Measurements from ENCODE around the gene ROR1. TPM values are rescaled to one million over a fixed set of nuclear protein-coding genes. Genes with fewer than 3 reads are reported as not detected.

Gene ROR1
- total RNA-seq, 4 donors from 2014 or later = 0.73 to 2.6 (median 1.4) TPM

DNA sequence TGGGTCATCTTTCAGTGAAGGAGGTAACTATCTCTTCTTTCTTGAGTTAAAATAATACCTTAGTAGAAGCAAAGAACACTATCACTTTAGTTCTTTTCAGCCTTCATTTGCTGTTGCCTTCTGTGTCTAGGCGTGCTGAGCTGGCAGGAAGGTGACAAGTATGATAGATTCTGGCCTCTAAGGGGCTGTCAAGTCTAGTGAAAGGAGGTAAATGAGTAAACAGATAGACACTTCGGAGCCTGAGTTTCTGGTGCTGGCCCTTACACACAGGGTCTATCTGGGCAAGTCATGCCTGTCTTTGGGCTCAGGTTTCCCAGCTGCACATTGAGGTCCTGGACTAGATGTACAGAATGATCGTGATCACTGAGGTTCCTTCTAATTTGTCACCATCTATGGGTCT lies 89.3 kb downstream of the ROR1 start:
- no peak for DNase-seq
- H3K27ac ChIP-seq = no peak overlapping the region
- H3K9me3 ChIP-seq = no peaks in the 10 kb centered on the region
- no peak overlapping the region for H3K4me3 ChIP-seq (replicated peaks in 1 of 3)
- H3K36me3 ChIP-seq = no peaks in the 10 kb centered on the region
- no peaks in the 10 kb centered on the region for H3K4me1 ChIP-seq
- H3K27me3 ChIP-seq = no peaks in the 10 kb centered on the region
- TF ChIP-seq POLR2A (IDR thresholded peaks at IDR 0.05) (no peak), CTCF (IDR thresholded peaks at IDR 0.05) (no peak)
- intact Hi-C loops (cut with DNase I) = no loop called here
- 89 to 92% methylated on average over 3 of the region's 3 CpGs for WGBS, 2 donors

DNA sequence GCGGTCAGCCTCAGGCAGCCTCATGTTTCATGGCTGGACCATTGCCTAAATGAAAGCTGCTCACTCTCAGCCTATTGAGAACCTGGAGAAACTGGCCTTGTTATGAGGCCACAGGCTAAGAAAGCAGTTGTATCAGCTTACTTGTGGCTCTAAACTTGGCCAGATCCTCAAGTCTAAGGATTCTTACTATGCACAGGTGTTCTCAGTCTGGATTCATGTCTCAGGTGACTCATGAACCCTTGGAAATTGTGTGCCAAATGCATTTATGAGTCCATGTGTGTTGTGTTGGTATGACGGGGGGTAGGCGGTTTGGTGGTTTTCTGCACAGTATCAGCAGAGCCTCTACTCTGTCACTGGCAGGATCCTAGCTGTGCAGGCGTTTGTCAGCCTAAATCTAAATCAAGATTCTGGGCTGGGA lies 90.4 kb downstream of the ROR1 start:
- H3K36me3 ChIP-seq = no peaks in the 10 kb centered on the region
- intact Hi-C loops (cut with DNase I) = no loop called here
- 91 to 95% methylated on average over 4 of the region's 4 CpGs for WGBS, 2 donors
- no peaks in the 10 kb centered on the region for H3K9me3 ChIP-seq
- no peak overlapping the region for H3K4me3 ChIP-seq (replicated peaks in 1 of 3)
- TF ChIP-seq CTCF (IDR thresholded peaks at IDR 0.05) (no peak), POLR2A (IDR thresholded peaks at IDR 0.05) (no peak)
- no peaks in the 10 kb centered on the region for H3K27me3 ChIP-seq
- no peak for DNase-seq
- no peaks in the 10 kb centered on the region for H3K4me1 ChIP-seq
- H3K27ac ChIP-seq = no peak overlapping the region

- TF ChIP-seq POLR2A (IDR thresholded peaks at IDR 0.05) (no peak), CTCF (IDR thresholded peaks at IDR 0.05) (no peak)
- no peak overlapping the region for H3K4me3 ChIP-seq (replicated peaks in 1 of 3)
- 91 to 93% methylated on average over 4 of the region's 4 CpGs for WGBS, 2 donors
- H3K27ac ChIP-seq = no peak overlapping the region
- DNase-seq = no peak
- no peaks in the 10 kb centered on the region for H3K27me3 ChIP-seq
- no peaks in the 10 kb centered on the region for H3K4me1 ChIP-seq
- intact Hi-C loops (cut with DNase I) = no loop called here
- H3K9me3 ChIP-seq = no peaks in the 10 kb centered on the region
- H3K36me3 ChIP-seq = no peaks in the 10 kb centered on the region
These were observed 91.7 kb downstream of the ROR1 start for GRCh38 chr1:63865561-63865960.

DNA sequence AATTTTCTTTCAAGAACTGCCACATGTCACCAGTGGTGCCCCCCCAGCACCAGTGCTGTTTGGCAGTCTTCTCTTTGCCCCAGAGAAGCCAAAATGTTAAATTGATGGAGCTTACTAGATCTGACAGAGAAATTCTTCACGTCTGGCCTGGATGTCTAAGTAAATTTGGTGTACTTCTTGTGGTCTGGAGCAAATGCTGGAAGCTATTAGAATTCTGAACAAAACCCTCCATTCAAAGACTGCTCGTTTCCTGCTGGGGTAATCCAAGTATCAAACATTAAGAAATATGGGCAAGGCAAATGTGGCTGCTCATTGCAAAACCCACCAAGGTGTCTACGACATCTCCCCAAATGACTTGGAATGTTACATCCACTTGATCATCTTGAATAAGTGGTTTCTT lies 92.3 kb downstream of the ROR1 start:
- intact Hi-C loops (cut with DNase I) = no loop called here
- no peak overlapping the region for H3K27ac ChIP-seq
- 62 to 71% methylated on average over 3 of the region's 3 CpGs for WGBS, 2 donors
- DNase-seq = no peak
- no peaks in the 10 kb centered on the region for H3K9me3 ChIP-seq
- no peaks in the 10 kb centered on the region for H3K36me3 ChIP-seq
- no peak overlapping the region for H3K4me3 ChIP-seq (replicated peaks in 1 of 3)
- H3K27me3 ChIP-seq = no peaks in the 10 kb centered on the region
- H3K4me1 ChIP-seq = no peaks in the 10 kb centered on the region
- TF ChIP-seq CTCF (IDR thresholded peaks at IDR 0.05) = no peak
- no peak for TF ChIP-seq POLR2A (IDR thresholded peaks at IDR 0.05)

- intact Hi-C loops (cut with DNase I) = no loop called here
- Histone ChIP-seq H3K4me1 (no peaks in the 10 kb centered on the region), H3K36me3 (no peaks in the 10 kb centered on the region), H3K4me3 (replicated peaks in 1 of 3) (no peak overlapping the region), H3K27me3 (no peaks in the 10 kb centered on the region), H3K27ac (no peak overlapping the region), H3K9me3 (no peaks in the 10 kb centered on the region)
- TF ChIP-seq CTCF (IDR thresholded peaks at IDR 0.05) (no peak), POLR2A (IDR thresholded peaks at IDR 0.05) (no peak)
- WGBS, 2 donors = 90 to 93% methylated on average over 14 of the region's 14 CpGs
- no peak for DNase-seq
These were observed 93.8 kb downstream of the ROR1 start for GRCh38 chr1:63867429-63868176.

Data from thyroid gland (tissue), 4 donors.